Loucy (cell line): ENCODE results near the gene PRKN.
"Not testable (repeated sequence)": the region's sequence is repeated elsewhere in the genome, so short reads cannot be mapped to it uniquely, and the experiment has no call there.

Experiments
- H2AFZ ChIP-seq: fragments of 200-600 bp; sonication (generic); 2 replicates; pipeline ENCODE4 v1.6.0; 2016; ENCODE audit warnings: antibody characterized with exemption, mild to moderate bottlenecking, low read length, moderate library complexity
- H3F3A ChIP-seq: fragments of 200-600 bp; 2 replicates; pipeline ENCODE4 v1.6.0; 2016; ENCODE audit warnings: antibody characterized with exemption, low read depth, mild to moderate bottlenecking
- H3K27me3 ChIP-seq: fragments of 200-600 bp; sonication (generic); 2 replicates; pipeline ENCODE4 v1.6.1; 2014; ENCODE audit warnings: low read length, mild to moderate bottlenecking; ENCODE audit not compliant: insufficient read depth, poor library complexity, severe bottlenecking
- H3K36me3 ChIP-seq: fragments of 200-600 bp; sonication (generic); 2 replicates; pipeline ENCODE4 v1.6.1; 2016; ENCODE audit warnings: low read length; ENCODE audit not compliant: insufficient read depth
- H3K4me1 ChIP-seq: fragments of 200-600 bp; sonication (generic); 2 replicates; pipeline ENCODE4 v1.5.1; 2014; ENCODE audit warnings: low read length, mild to moderate bottlenecking; ENCODE audit not compliant: insufficient read depth, poor library complexity, severe bottlenecking
- H3K4me2 ChIP-seq: fragments of 200-600 bp; sonication (generic); 2 replicates; pipeline ENCODE4 v1.6.0; 2014; ENCODE audit warnings: antibody characterized with exemption, low read length, low read depth, mild to moderate bottlenecking; ENCODE audit not compliant: poor library complexity, severe bottlenecking
- H3K4me3 ChIP-seq: fragments of 200-600 bp; sonication (generic); 2 replicates; pipeline ENCODE4 v1.5.1; 2014; ENCODE audit warnings: low read length, mild to moderate bottlenecking, mixed read lengths; ENCODE audit not compliant: poor library complexity, severe bottlenecking
- H3K79me2 ChIP-seq: fragments of 200-600 bp; sonication (generic); 2 replicates; pipeline ENCODE4 v1.6.1; 2014; ENCODE audit warnings: low read length; ENCODE audit not compliant: insufficient read depth
- H3K9ac ChIP-seq: fragments of 200-600 bp; sonication (generic); 2 replicates; pipeline ENCODE4 v1.6.0; 2014; ENCODE audit warnings: mild to moderate bottlenecking, low read depth, low read length, moderate library complexity; ENCODE audit not compliant: poor library complexity, severe bottlenecking
- H3K9me2 ChIP-seq: fragments of 200-600 bp; sonication (generic); replicated peaks from 2 replicates; pipeline ENCODE4 v1.6.1; 2016; ENCODE audit warnings: low read depth, low read length, mixed read lengths
- H3K9me3 ChIP-seq: fragments of 200-600 bp; sonication (generic); 2 replicates; pipeline ENCODE4 v1.6.1; 2014; ENCODE audit warnings: mild to moderate bottlenecking, antibody characterized with exemption, low read length, low read depth; ENCODE audit not compliant: insufficient read depth
- H4K20me1 ChIP-seq: fragments of 200-600 bp; sonication (generic); 2 replicates; pipeline ENCODE4 v1.6.0; 2014; ENCODE audit warnings: antibody characterized with exemption, low read length, mild to moderate bottlenecking; ENCODE audit not compliant: insufficient read depth, poor library complexity, severe bottlenecking
- EZH2phosphoT487 ChIP-seq: fragments of 200-600 bp; IDR thresholded peaks from 2 replicates; pipeline ENCODE4 v1.6.1; 2018; ENCODE audit warnings: antibody characterized with exemption, mild to moderate bottlenecking, moderate library complexity, borderline replicate concordance
- TF ChIP-seq, protein P1 (sequence below): fragments of 200-600 bp; sonication (generic); conservative IDR thresholded peaks from 2 replicates; pipeline ENCODE4 v1.5.1; 2014; ENCODE audit warnings: mild to moderate bottlenecking, antibody characterized with exemption, low read length

Gene PRKN

DNA sequence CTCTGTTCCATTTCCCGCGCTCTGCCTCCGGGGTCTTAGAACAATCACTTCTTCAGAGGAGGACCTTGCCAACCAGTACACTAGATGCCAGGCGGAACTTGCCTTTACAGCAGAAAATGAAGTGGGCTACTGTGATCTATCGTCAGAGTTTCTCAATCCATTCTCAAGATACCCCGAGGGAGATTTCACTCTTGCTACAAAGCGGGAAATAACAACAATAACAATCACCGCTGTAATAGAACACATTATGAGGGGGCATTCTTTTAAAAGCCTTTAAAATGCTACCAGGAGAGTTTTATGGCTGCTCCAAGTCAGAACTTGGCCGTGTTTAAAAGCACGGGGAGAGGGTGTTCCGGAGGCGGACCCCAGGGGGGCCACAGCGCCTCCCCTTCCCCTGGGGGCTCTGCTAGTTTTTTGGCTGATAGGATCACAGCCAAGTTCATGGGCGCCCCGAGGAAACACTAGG, 836.7 kb downstream of the PRKN start:
- Histone ChIP-seq H3K4me3 (no peak overlapping the region), H3K9me2 (no peaks in the 10 kb centered on the region), H3K4me2 (no peak overlapping the region)

DNA sequence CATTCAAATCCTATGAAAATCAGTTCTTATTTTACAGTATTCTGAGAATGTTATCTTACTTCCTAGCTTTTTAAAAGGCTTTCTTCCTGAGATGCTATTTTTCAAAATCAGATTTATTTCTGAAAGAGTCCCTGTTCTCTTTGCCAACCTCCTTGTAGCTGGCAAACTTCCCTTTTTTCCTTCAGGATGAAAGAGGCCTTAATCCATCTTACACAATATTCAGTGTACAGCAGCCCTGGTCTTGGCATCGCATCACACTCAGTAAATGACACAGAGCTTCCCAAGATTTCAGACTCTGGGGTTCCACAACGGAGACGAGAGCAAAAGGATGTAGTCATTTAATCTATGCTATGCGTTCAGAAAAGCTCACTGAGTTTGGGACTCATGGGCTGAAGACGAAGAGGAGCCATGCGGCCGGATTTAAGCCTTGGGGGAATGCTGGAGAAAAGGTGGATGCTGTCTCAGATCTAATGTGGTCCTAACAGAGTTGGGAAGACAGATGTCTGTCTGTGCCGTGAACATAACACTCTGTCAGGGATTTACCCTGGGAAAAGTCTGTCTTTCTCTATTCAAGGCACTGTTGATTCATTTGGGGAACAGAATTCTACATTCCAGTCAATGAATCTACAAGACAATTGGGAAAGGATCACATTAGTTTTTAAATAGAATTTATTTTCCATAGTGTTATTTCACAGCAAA, 837.3 kb downstream of the PRKN start:
- H3K9ac ChIP-seq = no peak overlapping the region
- no peaks in the 10 kb centered on the region for H3K9me2 ChIP-seq
- H3K4me3 ChIP-seq = no peak overlapping the region
- no peaks in the 10 kb centered on the region for H3K9me3 ChIP-seq
- no peaks in the 10 kb centered on the region for H3K27me3 ChIP-seq
- no peaks in the 10 kb centered on the region for H3K36me3 ChIP-seq
- no peaks in the 10 kb centered on the region for H4K20me1 ChIP-seq
- H3K4me2 ChIP-seq = no peak overlapping the region
- no peaks in the 10 kb centered on the region for H3K79me2 ChIP-seq
- H2AFZ ChIP-seq = no peak overlapping the region
- no peaks in the 10 kb centered on the region for H3K4me1 ChIP-seq
- TF ChIP-seq, protein P1, sequence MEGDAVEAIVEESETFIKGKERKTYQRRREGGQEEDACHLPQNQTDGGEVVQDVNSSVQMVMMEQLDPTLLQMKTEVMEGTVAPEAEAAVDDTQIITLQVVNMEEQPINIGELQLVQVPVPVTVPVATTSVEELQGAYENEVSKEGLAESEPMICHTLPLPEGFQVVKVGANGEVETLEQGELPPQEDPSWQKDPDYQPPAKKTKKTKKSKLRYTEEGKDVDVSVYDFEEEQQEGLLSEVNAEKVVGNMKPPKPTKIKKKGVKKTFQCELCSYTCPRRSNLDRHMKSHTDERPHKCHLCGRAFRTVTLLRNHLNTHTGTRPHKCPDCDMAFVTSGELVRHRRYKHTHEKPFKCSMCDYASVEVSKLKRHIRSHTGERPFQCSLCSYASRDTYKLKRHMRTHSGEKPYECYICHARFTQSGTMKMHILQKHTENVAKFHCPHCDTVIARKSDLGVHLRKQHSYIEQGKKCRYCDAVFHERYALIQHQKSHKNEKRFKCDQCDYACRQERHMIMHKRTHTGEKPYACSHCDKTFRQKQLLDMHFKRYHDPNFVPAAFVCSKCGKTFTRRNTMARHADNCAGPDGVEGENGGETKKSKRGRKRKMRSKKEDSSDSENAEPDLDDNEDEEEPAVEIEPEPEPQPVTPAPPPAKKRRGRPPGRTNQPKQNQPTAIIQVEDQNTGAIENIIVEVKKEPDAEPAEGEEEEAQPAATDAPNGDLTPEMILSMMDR = no peak
- no peak for TF ChIP-seq EZH2phosphoT487
- H3F3A ChIP-seq = no peaks in the 10 kb centered on the region

More for the DNA sequence above, 836.7 kb downstream of the PRKN start:
- Histone ChIP-seq H2AFZ (no peak overlapping the region), H3K79me2 (no peaks in the 10 kb centered on the region), H3K9ac (no peak overlapping the region), H3K4me1 (no peaks in the 10 kb centered on the region), H3F3A (no peaks in the 10 kb centered on the region), H3K9me3 (no peaks in the 10 kb centered on the region; the same call in 1 of the 2 replicates), H3K36me3 (no peaks in the 10 kb centered on the region), H3K27me3 (no peaks in the 10 kb centered on the region), H4K20me1 (no peaks in the 10 kb centered on the region)
- TF ChIP-seq, protein P1 = no peak
- no peak for TF ChIP-seq EZH2phosphoT487

DNA sequence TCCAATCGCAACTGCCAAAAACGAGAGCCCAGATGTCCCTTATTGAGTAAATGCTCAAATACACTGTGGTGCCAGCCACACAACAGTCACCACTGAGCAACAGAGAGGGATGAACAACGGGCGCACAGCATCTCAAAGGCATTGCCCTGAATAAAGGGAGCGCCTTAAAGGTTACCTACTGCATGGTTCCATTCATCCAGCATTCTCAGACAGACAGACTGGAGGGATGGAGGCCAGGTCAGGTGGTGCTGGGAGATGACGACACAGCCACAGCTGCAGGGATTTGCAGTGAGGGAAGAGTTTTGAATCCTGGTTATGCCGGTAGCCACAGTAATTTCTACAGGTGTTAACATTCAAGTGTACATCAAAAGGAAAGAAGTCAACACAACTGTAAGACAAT, 838.2 kb downstream of the PRKN start:
- Histone ChIP-seq H3K9ac (no peak overlapping the region), H3K9me3 (no peaks in the 10 kb centered on the region), H3K9me2 (no peaks in the 10 kb centered on the region), H3K27me3 (no peaks in the 10 kb centered on the region), H3K4me1 (no peaks in the 10 kb centered on the region), H4K20me1 (no peaks in the 10 kb centered on the region), H3F3A (no peaks in the 10 kb centered on the region), H2AFZ (no peak overlapping the region), H3K4me3 (no peak overlapping the region), H3K36me3 (no peaks in the 10 kb centered on the region), H3K79me2 (no peaks in the 10 kb centered on the region), H3K4me2 (no peak overlapping the region)
- TF ChIP-seq, protein P1 = no peak
- no peak for TF ChIP-seq EZH2phosphoT487

DNA sequence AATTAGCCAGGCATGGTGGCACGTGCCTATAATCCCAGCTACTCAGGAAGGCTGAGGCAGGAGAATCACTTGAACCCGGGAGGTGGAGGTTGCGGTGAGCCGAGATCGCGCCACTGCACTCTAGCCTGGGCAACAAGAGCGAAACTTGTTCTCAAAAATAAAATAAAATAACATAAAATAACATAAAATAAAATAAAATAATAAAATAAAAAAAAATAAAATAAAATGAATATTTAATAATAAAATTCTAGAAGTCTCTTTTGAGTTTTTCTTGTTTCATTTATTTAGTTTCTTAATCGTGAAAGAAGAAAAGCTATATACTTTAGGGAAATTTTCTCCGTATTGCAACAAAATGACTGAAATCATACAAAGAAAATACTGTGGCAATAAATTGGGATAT, 841.0 kb downstream of the PRKN start:
- not testable (repeated sequence) for H3K9me3 ChIP-seq, H2AFZ ChIP-seq, H3K36me3 ChIP-seq

More for the DNA sequence above, 841.0 kb downstream of the PRKN start:
- H3K79me2 ChIP-seq, H3K9me2 ChIP-seq, H3K4me2 ChIP-seq, H3K4me1 ChIP-seq, H3K9ac ChIP-seq, H3K27me3 ChIP-seq, H4K20me1 ChIP-seq, H3F3A ChIP-seq, H3K4me3 ChIP-seq: not testable (repeated sequence)
